HFF-Myc (cell line): ENCODE measurements around the gene IGF2R.

ENCODE experiments used
- DNase-seq: peaks from one replicate; pipeline ENCODE4 v3.0.0-alpha.2; 2011; ENCODE audit warnings: low read depth; ENCODE audit errors: extremely low read depth
- H3K4me3 ChIP-seq: replicated peaks from 2 replicates; pipeline ENCODE4 v1.5.1; 2011; ENCODE audit warnings: low read depth, mild to moderate bottlenecking, control low read depth, low read length
- CTCF ChIP-seq: IDR thresholded peaks from 2 replicates; pipeline ENCODE4 v1.5.1; 2012; ENCODE audit warnings: mild to moderate bottlenecking, low read depth, low read length, control low read depth; ENCODE audit errors: missing control alignments

Gene IGF2R

GRCh38 chr6:159984268-159984786 is 15.4 kb downstream of the IGF2R start:
- no peak for TF ChIP-seq CTCF
- DNase-seq = no peak
- H3K4me3 ChIP-seq = no peak overlapping the region

GRCh38 chr6:159985296-159985945 is 16.5 kb downstream of the IGF2R start:
- no peak for DNase-seq
- no peak overlapping the region for H3K4me3 ChIP-seq
- TF ChIP-seq CTCF = no peak

GRCh38 chr6:159988983-159989454 is 20.1 kb downstream of the IGF2R start:
- no peak for DNase-seq
- TF ChIP-seq CTCF = no peak
- no peak overlapping the region for H3K4me3 ChIP-seq

- no peak for TF ChIP-seq CTCF
- no peak overlapping the region for H3K4me3 ChIP-seq
- DNase-seq = no peak
Measured at GRCh38 chr6:159989492-159990480, 20.9 kb downstream of the IGF2R start.

GRCh38 chr6:159992366-159992765 is 23.5 kb downstream of the IGF2R start:
- no peak for DNase-seq
- TF ChIP-seq CTCF = no peak

GRCh38 chr6:159995405-159995804 is 26.5 kb downstream of the IGF2R start:
- no peak overlapping the region for H3K4me3 ChIP-seq
- TF ChIP-seq CTCF = no peak
- DNase-seq = no peak

More at GRCh38 chr6:159992366-159992765, 23.5 kb downstream of the IGF2R start:
- H3K4me3 ChIP-seq = no peak overlapping the region
